Immature natural killer cell (primary cell): Measurements from ENCODE around the gene ST8SIA1. TPM values are rescaled to one million over a fixed set of nuclear protein-coding genes. Genes with fewer than 3 reads are reported as not detected.

Experiments
- DNase-seq, 3 donors: peaks; one replicate each; pipeline ENCODE4 v3.0.0; 2022; ENCODE audit warnings: mixed read lengths in 1 of 3
- H3K27ac Mint-ChIP-seq, 6 donors: one replicate each; pipeline ENCODE4 v1.8.0; 2020; ENCODE audit warnings: mixed read lengths in 6 of 6, mild to moderate bottlenecking in 5 of 6, inconsistent platforms in 4 of 6, moderate library complexity in 3 of 6
- H3K27me3 Mint-ChIP-seq, 3 donors: one replicate each; pipeline ENCODE4 v1.8.0; 2020 to 2021; ENCODE audit warnings: low read depth in 3 of 3, mild to moderate bottlenecking in 3 of 3, mixed read lengths in 3 of 3, moderate library complexity in 3 of 3, inconsistent platforms in 1 of 3
- H3K36me3 Mint-ChIP-seq, 3 donors: one replicate each; pipeline ENCODE4 v1.8.0; 2020; ENCODE audit warnings: mixed read lengths in 3 of 3, inconsistent platforms in 2 of 3, mild to moderate bottlenecking in 2 of 3
- H3K4me1 Mint-ChIP-seq, 2 donors: one replicate each; pipeline ENCODE4 v1.8.0; 2020; ENCODE audit warnings: inconsistent platforms in 2 of 2, mild to moderate bottlenecking in 2 of 2, mixed read lengths in 2 of 2, moderate library complexity in 1 of 2
- H3K4me3 Mint-ChIP-seq, 5 donors: one replicate each; pipeline ENCODE4 v1.8.0; 2020; ENCODE audit warnings: mild to moderate bottlenecking in 5 of 5, mixed read lengths in 5 of 5, inconsistent platforms in 3 of 5, moderate library complexity in 3 of 5
- H3K9me3 Mint-ChIP-seq, 6 donors: one replicate each; pipeline ENCODE4 v1.8.0; 2020; ENCODE audit warnings: mild to moderate bottlenecking in 6 of 6, mixed read lengths in 6 of 6, inconsistent platforms in 4 of 6, moderate library complexity in 3 of 6
- polyA plus RNA-seq, 3 donors: library from polyadenylated mRNA; unstranded; fragments of 300-500 nt; fragmentation: Illumina TruSeq; gene quantifications; one replicate each; pipeline ENCODE4 v1.2.3, GENCODE V29; 2021

Gene ST8SIA1
- polyA plus RNA-seq, 3 donors from 2014 or later: not detected

DNA sequence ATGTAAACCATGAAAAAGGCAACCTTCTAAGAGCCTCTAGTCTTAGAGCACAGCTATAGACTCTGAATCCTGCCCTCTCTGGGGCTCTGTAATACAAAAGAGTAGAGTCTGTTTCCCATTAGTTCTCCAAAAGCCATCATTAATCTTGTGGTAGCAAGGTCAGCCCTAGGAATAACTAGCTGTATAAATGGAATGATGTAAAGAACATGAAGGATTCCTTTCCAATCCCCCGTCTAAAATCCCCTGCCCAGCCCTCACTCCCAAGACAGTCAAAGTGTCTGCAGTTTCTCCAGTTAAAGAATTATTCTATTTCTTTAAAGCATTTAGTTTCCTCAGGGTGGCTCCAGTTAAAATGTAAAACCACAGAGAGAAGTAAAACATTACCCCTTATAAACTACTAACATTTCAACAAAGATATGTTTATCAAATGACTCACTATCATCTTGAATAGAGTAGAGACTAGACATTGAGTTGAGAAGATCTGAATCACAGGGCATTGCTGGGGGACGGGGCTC, 104.2 kb downstream of the ST8SIA1 start:
- Mint-ChIP-seq H3K36me3 (no peaks in the 10 kb centered on the region), H3K9me3 (no peaks in the 10 kb centered on the region), H3K4me3 (no peak overlapping the region), H3K27me3 (peaks cover 0 to 7% (median 7%) of the 10 kb centered on the region in 3 donors), H3K4me1 (no peaks in the 10 kb centered on the region), H3K27ac (no peak overlapping the region)
- DNase-seq: no peak

DNA sequence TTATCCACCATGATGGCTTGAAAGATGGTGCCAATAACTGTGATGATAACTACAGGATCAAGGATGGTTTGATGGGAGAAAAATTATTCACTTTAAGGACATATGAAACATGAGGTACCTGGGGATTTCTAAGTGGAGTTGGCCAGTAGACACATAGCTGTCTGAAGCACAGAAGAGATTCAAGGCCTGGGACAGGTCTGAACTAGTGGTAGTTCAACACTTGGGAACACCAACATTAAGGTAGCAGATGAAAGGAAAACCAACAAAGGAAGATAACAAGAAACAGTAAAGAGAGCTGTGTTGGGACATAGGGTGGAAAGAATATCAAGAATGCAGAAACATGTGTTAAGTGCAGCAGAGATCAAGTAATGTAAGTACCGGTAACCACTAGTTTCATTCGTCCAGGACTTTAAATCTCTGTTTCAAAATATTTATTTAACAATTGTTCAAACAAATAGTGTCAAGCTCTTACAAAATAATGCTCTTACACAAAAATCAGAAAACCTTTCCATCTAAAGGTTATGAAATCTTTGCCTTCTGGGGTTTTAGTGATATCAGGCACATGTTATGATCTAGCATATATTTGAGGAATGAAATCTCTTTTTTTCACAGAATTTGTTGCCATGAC, 104.7 kb downstream of the ST8SIA1 start:
- H3K4me1 Mint-ChIP-seq: peaks cover 0 to 1% of the 10 kb centered on the region in 2 donors
- H3K27me3 Mint-ChIP-seq: peaks cover 0 to 7% (median 7%) of the 10 kb centered on the region in 3 donors
- DNase-seq: no peak
- no peaks in the 10 kb centered on the region for H3K9me3 Mint-ChIP-seq
- H3K27ac Mint-ChIP-seq: no peak overlapping the region
- H3K4me3 Mint-ChIP-seq: no peak overlapping the region
- H3K36me3 Mint-ChIP-seq: no peaks in the 10 kb centered on the region

DNA sequence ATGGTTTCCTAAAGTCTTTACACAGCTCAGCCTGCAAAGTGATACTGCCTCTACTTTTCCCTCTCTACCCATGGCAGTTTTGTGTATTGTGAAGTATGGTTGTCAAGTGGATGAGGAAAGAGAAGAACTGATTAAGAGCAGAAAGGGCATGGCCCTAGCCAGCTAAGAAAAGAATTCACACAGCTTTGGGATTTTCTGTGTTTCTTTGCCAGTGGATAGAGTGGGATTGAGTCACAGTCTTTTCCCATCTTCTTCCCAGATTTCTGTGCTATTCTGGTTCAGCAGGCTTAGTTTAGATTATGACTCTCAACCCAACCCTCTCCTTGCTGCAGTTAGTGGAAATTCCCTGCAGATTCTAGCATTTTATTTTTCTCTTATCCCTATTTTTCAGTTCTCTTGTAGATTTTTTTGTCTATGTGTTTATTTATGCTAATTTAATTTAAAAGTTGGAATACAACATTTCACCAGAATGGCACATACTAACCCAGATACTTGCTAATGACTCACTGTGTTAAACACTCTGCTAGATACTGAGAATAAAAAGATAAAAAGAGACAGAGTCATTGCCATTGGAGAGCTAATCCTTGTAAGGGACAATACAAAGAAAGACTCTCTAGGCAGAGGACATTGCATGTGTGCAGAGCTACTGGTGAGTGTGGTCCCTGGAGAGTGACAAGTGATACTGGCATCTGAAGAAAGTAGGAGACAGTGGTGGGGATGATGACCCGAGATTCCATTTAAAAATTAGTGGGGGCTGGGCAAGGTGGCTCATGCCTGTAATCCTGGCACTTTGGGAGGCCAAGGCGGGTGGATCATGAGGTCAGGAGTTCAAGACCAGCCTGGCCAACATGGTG, 106.3 kb downstream of the ST8SIA1 start:
- Mint-ChIP-seq H3K27ac (no peak overlapping the region), H3K4me1 (peaks cover 0 to 2% of the 10 kb centered on the region in 2 donors), H3K27me3 (peaks cover 2 to 7% (median 7%) of the 10 kb centered on the region in 3 donors), H3K4me3 (no peak overlapping the region), H3K36me3 (no peaks in the 10 kb centered on the region), H3K9me3 (no peaks in the 10 kb centered on the region)
- DNase-seq: no peak

DNA sequence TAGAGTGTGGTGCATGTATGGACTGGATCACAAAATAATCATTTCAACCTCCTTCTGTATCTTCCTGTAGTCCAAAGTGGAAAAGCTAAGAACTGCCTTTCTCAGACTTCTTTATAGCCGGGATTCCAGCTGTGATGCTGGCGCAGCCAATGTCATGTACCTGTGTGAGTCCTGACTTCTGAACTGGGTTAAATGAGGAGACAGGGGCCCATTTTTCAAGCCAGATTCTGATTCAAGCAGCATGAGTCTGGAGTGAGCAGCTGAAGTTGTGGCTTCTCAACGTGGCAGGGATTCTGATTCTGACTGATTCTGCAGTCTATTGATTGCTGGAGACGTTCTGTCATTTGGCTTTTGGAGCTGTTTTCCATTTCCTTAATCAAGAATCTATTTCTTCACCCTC, 111.2 kb downstream of the ST8SIA1 start:
- Mint-ChIP-seq H3K4me3 (no peak overlapping the region), H3K9me3 (no peaks in the 10 kb centered on the region), H3K36me3 (no peaks in the 10 kb centered on the region)

DNA sequence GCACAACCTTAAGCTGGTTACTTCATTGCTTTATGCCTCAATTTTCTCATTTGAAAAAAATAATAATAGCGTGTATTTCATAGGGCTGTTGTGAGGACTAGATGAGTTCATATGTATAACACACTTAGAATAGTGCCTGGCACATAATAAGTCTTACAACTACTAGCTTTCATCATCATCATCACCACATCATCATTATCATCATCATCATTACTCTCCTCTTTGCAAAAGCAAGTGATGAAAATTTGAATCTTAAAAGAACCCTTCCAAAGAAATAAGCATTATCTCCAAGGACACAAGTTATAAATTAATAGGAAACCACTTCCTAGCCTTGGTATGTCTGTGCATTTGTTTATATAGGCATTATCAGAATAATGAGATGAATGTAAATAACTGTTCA, 117.0 kb downstream of the ST8SIA1 start:
- DNase-seq: no peak
- peaks cover 0 to 5% (median 5%) of the 10 kb centered on the region in 3 donors for H3K27me3 Mint-ChIP-seq
- H3K27ac Mint-ChIP-seq: no peak overlapping the region
- H3K36me3 Mint-ChIP-seq: no peaks in the 10 kb centered on the region
- H3K4me3 Mint-ChIP-seq: no peak overlapping the region
- no peaks in the 10 kb centered on the region for H3K4me1 Mint-ChIP-seq
- H3K9me3 Mint-ChIP-seq: no peaks in the 10 kb centered on the region

More for the DNA sequence above, 111.2 kb downstream of the ST8SIA1 start:
- no peak overlapping the region for H3K27ac Mint-ChIP-seq
- no peak for DNase-seq
- H3K27me3 Mint-ChIP-seq: peaks cover 3 to 5% (median 4%) of the 10 kb centered on the region in 3 donors
- H3K4me1 Mint-ChIP-seq: peaks cover 0 to 2% of the 10 kb centered on the region in 2 donors

DNA sequence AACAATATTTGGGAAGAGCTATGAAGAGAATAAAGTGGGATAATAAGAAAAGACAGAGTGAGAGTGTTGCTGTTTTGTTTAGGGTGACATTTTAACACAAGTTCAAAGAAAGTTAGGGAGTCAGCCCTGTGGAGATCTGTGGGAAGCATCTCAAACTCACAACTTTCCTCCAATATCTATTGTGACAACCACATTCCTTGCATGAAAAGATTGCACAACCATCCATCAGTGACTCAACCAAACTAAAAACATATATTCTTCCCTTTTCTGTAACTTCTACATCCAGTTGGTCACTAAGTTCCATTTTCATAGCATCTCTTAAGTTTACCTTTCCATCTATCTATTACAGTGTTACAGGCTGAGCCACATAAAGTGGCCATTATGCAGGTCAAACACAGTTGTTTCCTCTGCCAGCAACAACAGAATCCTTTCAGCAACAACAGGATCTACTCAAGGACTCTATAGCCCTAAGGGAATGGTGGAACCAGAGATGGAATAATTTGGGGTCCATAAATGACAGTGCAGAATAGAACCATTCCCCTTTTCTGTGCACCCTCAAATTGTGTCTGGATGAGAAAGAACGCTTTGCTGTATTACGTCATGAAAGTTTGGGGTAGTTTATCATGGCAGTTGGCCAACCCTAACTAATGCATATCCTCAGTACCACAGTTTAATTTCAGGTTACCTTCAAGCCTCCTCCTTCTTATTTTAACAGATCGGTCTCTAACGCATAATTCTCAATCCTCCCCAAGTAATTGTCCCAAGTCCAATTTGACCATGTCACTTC, 118.8 kb downstream of the ST8SIA1 start:
- peaks cover 0 to 5% (median 5%) of the 10 kb centered on the region in 3 donors for H3K27me3 Mint-ChIP-seq
- H3K27ac Mint-ChIP-seq: no peak overlapping the region
- H3K4me1 Mint-ChIP-seq: no peaks in the 10 kb centered on the region
- H3K4me3 Mint-ChIP-seq: no peak overlapping the region
- DNase-seq: no peak
- H3K36me3 Mint-ChIP-seq: no peaks in the 10 kb centered on the region
- no peaks in the 10 kb centered on the region for H3K9me3 Mint-ChIP-seq

DNA sequence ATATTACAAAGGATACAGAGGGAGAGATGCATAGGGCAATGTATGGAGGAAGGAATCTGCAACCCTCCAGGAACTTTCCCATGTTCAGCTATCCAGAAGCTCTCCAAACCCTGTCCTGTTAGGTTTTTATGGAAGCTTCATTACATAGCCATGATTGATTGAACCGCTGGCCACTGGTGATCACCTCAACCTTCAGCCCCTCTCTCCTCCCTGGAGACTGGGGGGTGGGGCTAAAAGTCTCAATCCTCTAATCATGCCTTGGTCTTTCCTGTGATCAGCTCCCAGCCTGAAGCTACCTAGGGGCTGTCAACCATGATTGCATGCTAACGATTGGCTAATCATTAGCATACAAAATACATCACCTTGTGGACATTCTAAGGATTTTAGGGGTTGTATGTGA, 123.4 kb downstream of the ST8SIA1 start:
- Mint-ChIP-seq H3K9me3 (no peaks in the 10 kb centered on the region), H3K4me3 (no peak overlapping the region), H3K36me3 (no peaks in the 10 kb centered on the region), H3K27ac (no peak overlapping the region), H3K27me3 (peaks cover 0 to 3% (median under 1%) of the 10 kb centered on the region in 3 donors), H3K4me1 (no peaks in the 10 kb centered on the region)
- DNase-seq: no peak

DNA sequence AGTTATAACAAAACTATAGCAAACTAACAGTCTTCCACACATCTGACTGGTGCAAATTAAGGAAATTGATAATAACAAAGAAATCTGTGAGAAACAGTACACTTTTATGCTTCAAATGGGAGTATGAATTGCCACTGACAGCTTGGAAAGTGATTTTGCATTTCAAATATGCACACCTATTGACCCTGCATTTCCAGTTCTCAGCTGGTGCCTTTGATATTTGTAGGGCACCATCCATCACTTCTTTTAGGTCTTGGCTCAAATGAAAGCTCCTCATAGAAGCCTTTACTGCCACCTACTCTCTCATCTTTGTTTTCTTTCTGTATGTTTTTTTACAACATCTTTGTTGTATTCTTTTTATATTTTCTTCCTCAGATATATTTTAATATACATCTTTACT, 125.1 kb downstream of the ST8SIA1 start:
- Mint-ChIP-seq H3K27ac (no peak overlapping the region), H3K4me3 (no peak overlapping the region), H3K27me3 (peaks cover 0 to 4% (median under 1%) of the 10 kb centered on the region in 3 donors), H3K36me3 (peaks cover 0 to under 1% (median 0%) of the 10 kb centered on the region in 3 donors), H3K4me1 (no peaks in the 10 kb centered on the region), H3K9me3 (peaks cover 0 to under 1% (median under 1%) of the 10 kb centered on the region in 6 donors)
- DNase-seq: no peak

DNA sequence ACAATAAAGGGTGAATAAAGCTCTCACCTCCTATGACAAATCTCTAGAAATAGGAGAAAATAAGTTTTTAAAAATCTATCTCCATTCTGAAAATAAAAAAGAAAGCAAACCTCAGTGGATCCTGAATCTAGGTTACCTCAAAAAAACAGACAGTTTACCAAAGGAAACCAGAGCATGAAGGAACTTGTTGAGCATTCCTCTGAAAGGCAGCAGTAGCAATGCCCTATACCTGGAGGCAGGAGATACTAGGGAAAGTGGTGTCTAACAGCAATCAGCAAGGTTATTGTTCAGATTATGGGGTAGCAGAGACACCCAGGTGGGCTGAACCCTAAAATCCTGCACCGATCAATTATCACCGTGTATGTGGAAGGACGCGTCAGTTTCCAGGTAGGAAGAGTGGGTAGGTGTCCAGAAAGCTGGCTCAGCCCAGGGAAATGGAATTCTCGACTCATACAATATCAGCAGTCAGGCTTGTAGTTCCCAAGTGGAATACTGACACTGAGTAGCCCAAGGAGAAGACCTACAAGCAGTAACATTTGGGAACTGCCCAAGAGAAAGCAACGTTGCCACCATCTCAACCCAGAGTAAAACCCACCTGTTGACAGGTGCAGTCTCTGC, 128.3 kb downstream of the ST8SIA1 start:
- Mint-ChIP-seq H3K4me3 (no peak overlapping the region), H3K27me3 (peaks cover 0 to 11% (median 3%) of the 10 kb centered on the region in 3 donors), H3K9me3 (peaks cover 0 to 7% (median 1%) of the 10 kb centered on the region in 6 donors), H3K36me3 (peaks cover 0 to 7% (median 0%) of the 10 kb centered on the region in 3 donors), H3K27ac (no peak overlapping the region), H3K4me1 (no peaks in the 10 kb centered on the region)
- DNase-seq: no peak

DNA sequence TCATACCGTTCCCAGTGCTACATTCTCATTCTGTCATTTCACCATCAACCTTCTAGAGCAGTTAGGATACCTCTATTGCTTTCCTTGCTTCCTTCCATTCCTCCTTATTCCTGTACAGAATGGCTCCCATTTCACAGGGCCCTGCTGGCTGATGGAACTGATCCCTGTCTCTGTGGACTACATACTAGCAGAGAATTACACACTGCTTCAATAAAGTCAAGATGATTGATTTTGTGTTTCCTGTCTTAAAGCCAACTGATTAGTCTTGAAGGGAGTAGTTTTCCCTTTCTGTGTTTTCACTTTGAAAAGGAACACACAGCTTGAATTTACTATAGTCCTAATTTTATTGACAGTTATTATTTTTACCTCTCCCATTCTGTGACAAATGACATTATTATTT, 130.1 kb downstream of the ST8SIA1 start:
- H3K9me3 Mint-ChIP-seq: peaks cover 0 to 7% (median 1%) of the 10 kb centered on the region in 6 donors
- no peaks in the 10 kb centered on the region for H3K4me1 Mint-ChIP-seq
- peaks cover 0 to 7% (median 0%) of the 10 kb centered on the region in 3 donors for H3K36me3 Mint-ChIP-seq
- no peak for DNase-seq
- H3K27ac Mint-ChIP-seq: no peak overlapping the region
- peaks cover 0 to 11% (median 3%) of the 10 kb centered on the region in 3 donors for H3K27me3 Mint-ChIP-seq
- no peak overlapping the region for H3K4me3 Mint-ChIP-seq

DNA sequence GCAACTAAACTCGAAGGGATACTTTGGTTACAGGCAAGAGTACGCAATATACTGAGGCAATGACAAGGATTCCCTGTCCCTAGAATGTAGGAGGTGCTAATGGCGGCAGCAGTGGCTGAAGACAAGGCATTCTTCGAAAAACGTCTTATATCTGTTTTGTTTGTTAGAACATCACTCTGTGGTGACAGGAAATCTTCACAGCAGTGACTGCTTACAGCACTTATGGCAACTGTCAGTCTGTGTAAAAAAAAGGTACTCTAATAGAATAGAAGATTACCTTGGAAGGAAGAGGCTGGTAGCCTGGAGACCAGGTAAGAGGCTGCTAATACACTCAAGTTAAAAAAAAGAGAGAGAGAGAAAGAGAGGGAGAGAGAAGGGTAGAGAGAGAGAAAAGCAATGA, 131.7 kb downstream of the ST8SIA1 start:
- H3K27ac Mint-ChIP-seq: no peak overlapping the region
- peaks cover 0 to 7% (median 0%) of the 10 kb centered on the region in 3 donors for H3K36me3 Mint-ChIP-seq
- no peak for DNase-seq
- no peaks in the 10 kb centered on the region for H3K4me1 Mint-ChIP-seq
- peaks cover 0 to 11% (median 3%) of the 10 kb centered on the region in 3 donors for H3K27me3 Mint-ChIP-seq
- H3K9me3 Mint-ChIP-seq: peaks cover 0 to 7% (median 1%) of the 10 kb centered on the region in 6 donors
- H3K4me3 Mint-ChIP-seq: no peak overlapping the region

DNA sequence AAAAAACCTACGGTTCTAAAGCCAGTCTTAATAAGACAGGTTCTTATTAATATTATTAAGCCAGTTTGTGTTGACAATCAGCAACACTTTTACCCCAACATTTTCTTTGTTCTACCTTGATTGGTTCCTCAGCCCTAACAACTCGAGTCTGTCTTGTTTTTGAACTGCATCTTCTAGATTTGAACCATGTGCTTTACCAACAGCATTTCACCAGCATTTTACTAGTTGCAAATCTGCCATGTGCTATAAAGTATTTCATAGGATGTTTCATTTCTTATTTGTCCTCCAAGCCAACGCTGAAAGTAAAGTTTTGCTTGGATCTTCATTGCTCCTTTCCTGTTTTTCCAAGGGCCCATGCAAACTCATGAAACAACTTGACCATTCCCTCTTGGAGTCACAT, 133.4 kb downstream of the ST8SIA1 start:
- H3K4me3 Mint-ChIP-seq: no peak overlapping the region
- peaks cover 0 to 7% (median 0%) of the 10 kb centered on the region in 3 donors for H3K36me3 Mint-ChIP-seq
- peaks cover 0 to 7% (median 1%) of the 10 kb centered on the region in 6 donors for H3K9me3 Mint-ChIP-seq
- H3K27me3 Mint-ChIP-seq: peaks cover 0 to 11% (median 2%) of the 10 kb centered on the region in 3 donors
- no peak overlapping the region for H3K27ac Mint-ChIP-seq
- no peaks in the 10 kb centered on the region for H3K4me1 Mint-ChIP-seq
- no peak for DNase-seq

DNA sequence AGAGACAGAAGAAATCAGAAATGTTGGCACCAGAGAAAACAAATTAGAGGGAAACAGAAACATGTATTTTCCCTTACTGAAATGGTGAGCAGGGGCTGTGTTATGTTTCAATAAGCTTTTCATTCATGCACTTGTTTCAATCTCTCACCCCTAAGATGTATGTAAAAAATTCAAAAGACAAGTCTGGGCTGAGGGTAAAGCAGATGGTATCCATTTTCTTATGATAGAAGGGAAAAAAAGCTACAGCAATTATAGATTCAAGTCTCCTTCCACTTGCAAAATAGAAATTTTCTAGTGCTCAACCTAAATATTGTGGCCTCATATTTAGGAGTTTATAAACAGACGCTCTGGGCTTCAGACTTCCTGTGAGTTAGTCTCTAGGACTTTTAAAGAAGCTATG, 138.3 kb downstream of the ST8SIA1 start:
- DNase-seq: no peak
- H3K9me3 Mint-ChIP-seq: no peaks in the 10 kb centered on the region
- no peaks in the 10 kb centered on the region for H3K4me1 Mint-ChIP-seq
- H3K27ac Mint-ChIP-seq: no peak overlapping the region
- peaks cover 0 to 7% (median 2%) of the 10 kb centered on the region in 3 donors for H3K27me3 Mint-ChIP-seq
- H3K4me3 Mint-ChIP-seq: no peak overlapping the region
- no peaks in the 10 kb centered on the region for H3K36me3 Mint-ChIP-seq
